Left cardiac atrium (tissue), 4 donors: ENCODE data around the gene SERTM1. TPM values are rescaled to one million over a fixed set of nuclear protein-coding genes. Genes with fewer than 3 reads are reported as not detected.
A peak's percentile ranks its signal among the peaks of the same experiment; 100 is the strongest.

Experiments
- ATAC-seq, 2 donors: fragments of 200-7000 bp; cut with Tn5 transposase; one replicate each; pipeline ENCODE4 v1.9.1; 2020; ENCODE audit warnings: mild to moderate bottlenecking in 2 of 2, moderate library complexity in 2 of 2
- DNase-seq: peaks from one replicate; pipeline ENCODE4 v3.0.0-alpha.2; 2020
- intact Hi-C, 2 donors: fragments of 100-400 bp; cut with DNase I; formaldehyde crosslinking; loops; one replicate each; pipeline versions ENCODE4 v1.14.1 to v1.15.1; 2022 to 2023
- long read RNA-seq: library from polyadenylated mRNA; unstranded; transcript quantifications from one replicate; pipeline ENCODE4 v2.0.0, GENCODE V29; 2021
- total RNA-seq, 2 donors: library from RNA; stranded (reverse); fragmentation: NEBNext Ultra II Directional; extraction: Animal tissue kit (Norgen Biotek cat#: 25700); gene quantifications; one replicate each; pipeline ENCODE4 v1.2.1, GENCODE V29; 2021
- donor health status: DM: no; HTN: yes; CAD: no.
- donor health status: DM: no; HTN: yes; CAD: no; lungs with severe emphysema.
- donor health status: DM: yes; HTN: yes; CAD: no.
- donor health status: Dilated cardiomyopathy.

SERTM1 gene
- total RNA-seq: under 1 TPM; 0.10 to 0.38 TPM
- long read RNA-seq: 0 reads

DNA sequence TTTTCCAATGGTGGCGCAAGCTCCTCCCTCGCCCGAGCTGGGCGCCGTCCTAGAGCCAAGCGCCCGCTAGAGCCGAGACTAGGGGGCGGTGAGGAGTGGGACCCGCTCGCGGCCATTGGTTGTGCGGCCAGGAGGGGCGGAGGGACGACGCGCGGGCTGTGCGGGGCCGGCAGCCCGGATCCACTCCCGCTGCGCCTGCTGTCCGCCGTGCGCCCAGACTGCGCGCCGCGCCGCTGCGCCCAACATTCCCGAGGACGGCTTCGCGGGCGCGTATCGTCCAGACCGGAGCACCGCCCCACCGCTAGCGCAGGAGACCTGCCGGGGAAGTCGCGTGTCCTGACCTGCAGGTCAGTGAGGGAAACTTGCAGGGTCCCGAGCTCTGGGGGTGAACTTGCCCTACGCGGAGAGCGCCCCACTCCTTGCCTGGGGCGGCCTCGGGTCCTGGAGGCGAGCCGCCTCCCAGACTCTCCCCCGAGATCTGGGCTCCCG is at the start of gene SERTM1:
Gene SERTM1, plus strand, starts transcription at position 183 of the 489 bp plus-strand sequence. CDS start 21,059 bp downstream, outside the sequence.
- intact Hi-C loops: no loop called here
- peak; percentile 25 for DNase-seq
- ATAC-seq: peak; percentile 88 to 98

DNA sequence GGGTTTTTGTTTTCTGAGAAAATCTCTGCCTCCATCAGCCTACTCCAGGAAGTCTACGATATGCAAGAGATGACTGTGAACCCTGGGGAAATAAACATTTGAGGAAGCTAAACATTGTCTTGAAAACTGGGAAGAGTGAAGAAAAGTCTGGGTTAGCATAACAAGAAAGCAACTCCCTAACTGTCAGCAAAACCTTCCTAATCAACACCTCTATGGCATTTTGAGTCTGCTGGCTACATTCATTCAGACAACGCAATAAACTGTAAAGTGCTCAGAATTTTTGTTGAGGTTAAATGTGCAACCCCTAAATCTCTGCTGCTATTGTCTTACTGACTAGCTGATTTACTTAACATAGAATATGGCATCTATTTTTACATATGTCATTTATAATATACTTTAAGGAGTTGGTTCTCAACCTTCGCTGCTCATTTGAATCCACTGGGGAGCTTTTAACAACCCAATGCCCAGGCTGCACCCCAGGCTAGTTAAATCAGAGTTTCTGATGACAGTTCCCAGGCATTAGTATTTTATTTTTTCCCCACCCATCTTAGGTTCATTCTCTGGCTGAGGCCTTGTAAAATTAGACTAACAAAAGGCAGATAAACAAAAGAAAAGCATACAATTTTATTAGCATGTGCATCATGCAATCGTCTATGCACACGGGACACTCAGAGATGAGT is 45.3 kb upstream of the SERTM1 start:
- ATAC-seq: no peak
- no peak for DNase-seq
- intact Hi-C loops: no loop called here

DNA sequence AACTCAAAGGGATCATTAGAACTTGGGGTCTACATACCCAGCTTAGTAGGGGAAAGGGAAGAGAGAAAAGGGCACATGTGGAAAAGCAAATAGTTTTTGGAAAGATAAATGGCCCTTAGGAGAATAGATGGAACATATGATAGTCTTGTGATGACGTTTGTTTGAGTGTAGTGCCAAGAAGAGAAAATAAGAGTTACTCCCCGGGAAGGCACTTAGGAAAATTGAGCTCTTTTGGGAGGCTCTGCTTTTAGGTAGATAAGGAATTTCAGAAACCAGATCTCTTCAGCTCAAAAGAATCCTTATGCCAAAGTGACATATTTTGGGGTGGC is 44.8 kb upstream of the SERTM1 start:
- DNase-seq: no peak
- no peak for ATAC-seq
- intact Hi-C loops: no loop called here

DNA sequence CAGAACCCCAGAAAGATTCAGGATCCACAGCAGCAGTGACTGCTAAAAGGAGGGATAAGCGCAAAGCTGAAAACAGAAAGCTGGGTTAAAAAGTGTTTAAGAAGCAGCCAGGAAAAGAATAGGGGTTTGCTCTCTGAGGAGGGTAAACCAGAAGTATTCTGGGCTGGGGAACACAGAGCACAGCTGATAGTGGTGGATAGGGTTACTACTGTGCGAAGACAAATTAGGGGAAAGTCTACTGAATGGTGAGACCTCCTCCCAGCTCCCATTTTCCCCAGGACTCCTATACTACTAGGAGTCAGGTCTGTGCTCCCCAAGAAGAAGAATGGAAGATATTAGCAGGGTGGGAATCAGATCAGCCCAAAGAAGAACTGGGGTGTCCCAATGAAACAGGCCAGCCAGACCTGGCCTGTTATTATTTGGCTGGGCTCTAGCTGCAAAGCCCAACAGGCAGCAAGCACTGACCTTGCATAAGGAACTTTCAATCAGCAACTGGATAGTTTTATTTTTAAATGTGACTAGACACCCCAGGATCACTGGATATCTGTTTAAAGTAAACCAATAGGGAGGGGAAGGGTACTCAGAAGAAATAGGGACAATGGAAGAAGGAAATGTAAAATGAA is 43.5 kb upstream of the SERTM1 start:
- ATAC-seq (peak; percentile 42 to 78), DNase-seq (no peak)
- intact Hi-C loops: no loop called here

DNA sequence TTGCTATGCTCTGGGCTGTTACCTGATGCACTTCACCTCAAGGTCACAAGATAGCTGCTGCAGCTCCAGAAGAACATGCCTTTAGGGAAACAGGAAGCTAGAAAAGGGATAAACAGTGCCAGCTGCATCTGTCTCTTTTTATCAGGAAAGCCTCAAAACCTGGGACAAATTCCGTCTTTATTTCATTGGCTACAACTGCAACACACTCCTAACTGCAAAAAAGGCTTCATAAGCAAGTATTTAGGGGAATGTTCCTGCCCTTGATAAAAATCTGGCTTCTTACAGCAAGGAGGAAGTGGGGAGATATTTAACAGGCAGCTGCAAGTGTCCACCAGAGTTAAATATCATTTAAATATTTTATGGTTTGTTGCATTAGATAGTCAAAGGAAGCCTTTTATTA is 34.2 kb upstream of the SERTM1 start:
- ATAC-seq: no peak
- intact Hi-C loops: no loop called here
- no peak for DNase-seq

DNA sequence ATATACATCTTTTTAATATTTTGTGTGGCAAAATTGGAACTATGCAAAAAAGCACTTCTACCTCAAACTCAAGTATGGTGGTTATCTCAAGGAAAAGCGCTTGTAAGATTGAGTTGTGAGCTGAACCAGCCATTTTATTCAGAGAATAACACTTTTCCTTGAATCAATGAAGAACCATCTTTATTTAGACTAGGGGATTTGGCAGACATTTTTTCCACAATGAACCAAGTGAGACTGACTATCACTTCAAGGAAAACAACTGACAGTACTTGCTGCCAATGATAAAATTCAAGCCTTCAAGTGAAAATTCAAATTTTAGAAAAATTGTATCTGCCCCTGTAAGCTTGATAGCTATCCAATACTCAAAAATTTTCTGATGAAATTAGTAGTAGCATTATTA is 23.2 kb upstream of the SERTM1 start:
- intact Hi-C loops: no loop called here
- DNase-seq: no peak
- ATAC-seq: no peak

DNA sequence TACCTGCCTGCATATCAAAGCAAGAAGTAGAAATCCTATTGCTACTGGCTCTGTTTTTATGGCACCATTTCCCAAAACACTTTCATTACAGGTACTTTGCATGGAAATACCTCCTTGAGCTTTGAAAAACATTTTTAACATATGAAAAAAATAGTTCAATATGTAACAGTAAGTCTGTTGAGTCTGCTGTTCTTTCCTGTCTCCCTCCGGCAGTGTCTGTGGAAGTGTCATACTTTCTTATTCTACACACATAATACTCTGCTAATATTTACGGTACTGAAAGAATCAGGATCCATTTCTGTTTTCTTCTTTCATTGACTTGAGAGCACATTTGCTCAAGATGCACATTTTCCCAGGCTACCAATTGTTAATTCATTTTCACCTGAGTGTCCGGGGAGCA is 8.2 kb upstream of the SERTM1 start:
- DNase-seq: no peak
- no peak for ATAC-seq
- intact Hi-C loops: no loop called here

DNA sequence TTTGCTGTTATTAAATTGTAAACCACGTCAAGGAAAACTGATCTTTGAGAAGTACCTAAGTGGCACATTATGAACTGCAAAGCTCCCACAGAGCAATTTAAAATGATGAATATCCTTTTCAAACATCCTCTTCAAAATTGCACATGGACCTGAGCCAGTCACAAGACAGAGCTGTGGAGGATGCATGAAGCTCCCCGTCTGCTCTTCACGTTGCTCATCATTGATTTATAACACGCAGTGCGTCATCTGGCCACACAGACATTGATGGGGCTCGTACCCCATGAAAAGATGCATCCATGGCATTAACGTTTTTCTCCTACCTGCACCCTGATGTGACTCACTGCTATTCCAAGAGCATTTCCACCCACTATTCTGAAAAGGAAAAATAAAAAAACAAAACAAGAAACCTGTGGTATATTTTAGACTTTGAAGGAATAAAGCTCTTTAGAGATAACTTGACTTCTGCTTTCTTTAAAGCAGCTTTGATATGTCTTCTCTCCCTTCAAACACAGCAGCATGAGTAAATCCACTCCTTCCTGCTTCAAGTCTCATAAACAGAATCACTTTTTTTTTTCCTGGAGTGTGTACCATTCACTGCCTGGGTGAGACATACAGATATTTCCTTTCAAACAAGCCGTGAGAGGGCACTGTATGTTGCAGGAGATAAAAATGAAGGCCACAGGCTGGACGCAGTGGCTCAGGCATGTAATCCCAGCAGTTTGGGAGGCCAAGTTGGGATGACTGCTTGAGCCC is 7.2 kb upstream of the SERTM1 start:
- intact Hi-C loops: no loop called here
- DNase-seq (no peak), ATAC-seq (no peak)

DNA sequence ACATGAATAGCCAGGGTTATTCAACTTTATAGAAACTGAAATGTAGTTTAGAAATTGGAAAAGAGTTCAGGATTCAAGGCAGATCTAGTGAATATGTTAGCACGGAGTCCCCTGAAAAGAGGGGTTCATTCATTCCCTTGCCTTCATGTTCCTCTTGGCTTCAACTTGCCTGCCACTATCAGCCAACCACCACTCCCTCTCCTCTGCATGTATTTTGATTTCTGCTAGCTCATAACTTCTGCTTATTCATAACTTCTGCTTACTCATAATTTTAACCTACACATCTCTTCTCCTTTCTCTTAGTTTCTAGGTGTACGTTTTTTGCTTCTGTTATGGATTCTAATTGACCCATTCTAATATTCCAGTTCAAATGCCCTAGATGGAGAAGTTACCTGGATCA is 5.5 kb upstream of the SERTM1 start:
- intact Hi-C loops: no loop called here
- no peak for DNase-seq
- ATAC-seq: no peak

DNA sequence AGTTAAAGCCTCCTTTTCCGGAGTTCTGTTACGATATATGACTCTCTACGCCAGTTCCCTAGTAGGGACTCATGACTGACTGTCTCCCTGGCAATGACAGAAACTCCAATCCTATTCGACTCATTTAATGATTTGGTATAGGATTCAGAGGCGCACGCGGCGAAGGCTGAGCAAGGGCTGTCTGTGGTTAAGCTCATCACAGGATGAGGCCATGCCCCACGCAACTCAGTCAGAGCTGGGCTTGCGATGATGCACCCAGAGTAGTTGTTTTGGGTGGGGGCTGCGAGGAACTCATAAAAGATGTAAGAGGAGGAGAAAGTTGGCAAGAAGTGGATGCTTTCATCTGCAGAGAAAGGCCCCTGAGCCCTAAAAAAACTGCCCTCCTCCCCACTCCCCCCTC is 468 bp upstream of the SERTM1 start:
- ATAC-seq: peak; percentile 6 to 14
- intact Hi-C loops: no loop called here
- no peak for DNase-seq

DNA sequence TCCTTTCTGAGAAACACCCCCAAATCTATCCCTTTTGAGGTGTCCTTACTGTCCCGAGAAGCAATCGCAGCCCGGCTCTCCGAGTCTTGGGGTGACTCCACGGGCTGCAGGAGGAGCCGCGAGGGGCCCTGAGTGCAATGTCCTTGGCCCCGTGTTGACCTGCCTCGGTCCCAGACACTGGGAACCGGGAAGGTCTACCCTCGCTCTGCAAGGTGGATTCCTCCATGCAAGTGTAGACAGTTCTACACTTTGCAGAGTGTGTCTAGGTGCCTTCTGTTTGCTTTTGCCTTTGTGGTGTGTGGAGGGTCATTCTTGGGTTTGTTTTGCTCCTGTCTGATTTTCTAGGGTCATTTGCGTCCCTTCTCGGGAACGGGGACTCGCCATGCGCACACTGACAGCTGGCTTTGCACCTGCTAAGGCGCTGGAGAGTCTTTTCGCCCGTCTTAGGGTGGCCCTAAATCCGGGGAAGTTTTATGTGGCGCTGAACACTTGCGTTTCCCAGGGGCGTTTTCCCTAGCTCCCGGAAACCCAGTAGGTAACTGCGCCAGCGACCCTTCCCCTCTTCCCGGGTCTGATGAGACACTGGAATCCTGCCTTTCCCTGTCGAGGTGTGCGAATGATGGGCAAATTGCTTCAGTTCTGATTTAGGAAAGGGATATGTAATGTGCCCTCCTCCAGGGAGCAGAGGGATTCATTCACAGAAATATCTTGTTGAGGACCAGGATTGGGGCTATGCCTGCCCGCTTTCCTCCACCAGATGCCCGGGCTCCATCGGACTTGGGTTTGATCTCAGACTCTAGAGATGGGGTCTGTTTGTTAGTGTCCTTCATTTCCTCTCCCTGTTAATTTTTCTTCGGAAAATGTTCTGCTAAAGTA is 755 bp downstream of the SERTM1 start:
- no peak for DNase-seq
- ATAC-seq: peak; percentile 12 to 40
- intact Hi-C loops: no loop called here

DNA sequence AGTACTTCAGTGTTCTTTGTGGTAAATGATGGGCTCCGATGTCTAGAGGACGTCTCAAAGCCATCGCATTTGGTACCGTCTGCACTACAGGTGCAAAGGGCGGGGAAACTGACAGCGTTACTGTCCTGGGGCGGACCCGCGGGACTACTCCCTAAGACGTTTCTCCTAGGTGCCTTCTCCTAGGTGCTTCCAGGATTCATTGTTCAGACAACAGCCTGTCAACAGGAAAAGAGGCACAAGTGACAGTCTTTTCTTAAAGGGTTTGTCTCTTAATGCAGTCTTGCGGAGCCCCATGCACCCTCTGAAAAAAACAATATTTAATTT is 1.4 kb downstream of the SERTM1 start:
- ATAC-seq: no peak
- intact Hi-C loops: no loop called here
- DNase-seq: no peak

DNA sequence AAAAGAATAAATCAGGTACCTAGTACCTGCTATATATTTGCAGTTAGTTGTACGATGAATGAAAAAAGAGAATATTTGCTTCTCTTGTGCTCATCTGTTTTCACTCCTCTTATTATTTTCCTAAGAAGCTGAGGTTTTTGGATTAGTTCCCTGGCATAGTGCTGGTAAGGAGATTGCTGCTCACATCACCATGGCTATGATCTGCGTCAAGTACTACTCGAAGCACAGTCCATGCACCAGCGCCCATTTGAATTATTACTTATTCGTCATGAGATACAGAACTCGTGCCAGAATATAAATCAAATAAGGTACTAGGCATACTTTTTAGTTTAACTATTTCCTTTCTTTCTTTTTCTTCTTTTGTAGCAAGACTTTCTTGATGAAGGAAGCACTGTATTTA is 7.1 kb downstream of the SERTM1 start:
- intact Hi-C loops: no loop called here
- no peak for DNase-seq
- ATAC-seq: peak in 1 of 2 donors; percentile 92

DNA sequence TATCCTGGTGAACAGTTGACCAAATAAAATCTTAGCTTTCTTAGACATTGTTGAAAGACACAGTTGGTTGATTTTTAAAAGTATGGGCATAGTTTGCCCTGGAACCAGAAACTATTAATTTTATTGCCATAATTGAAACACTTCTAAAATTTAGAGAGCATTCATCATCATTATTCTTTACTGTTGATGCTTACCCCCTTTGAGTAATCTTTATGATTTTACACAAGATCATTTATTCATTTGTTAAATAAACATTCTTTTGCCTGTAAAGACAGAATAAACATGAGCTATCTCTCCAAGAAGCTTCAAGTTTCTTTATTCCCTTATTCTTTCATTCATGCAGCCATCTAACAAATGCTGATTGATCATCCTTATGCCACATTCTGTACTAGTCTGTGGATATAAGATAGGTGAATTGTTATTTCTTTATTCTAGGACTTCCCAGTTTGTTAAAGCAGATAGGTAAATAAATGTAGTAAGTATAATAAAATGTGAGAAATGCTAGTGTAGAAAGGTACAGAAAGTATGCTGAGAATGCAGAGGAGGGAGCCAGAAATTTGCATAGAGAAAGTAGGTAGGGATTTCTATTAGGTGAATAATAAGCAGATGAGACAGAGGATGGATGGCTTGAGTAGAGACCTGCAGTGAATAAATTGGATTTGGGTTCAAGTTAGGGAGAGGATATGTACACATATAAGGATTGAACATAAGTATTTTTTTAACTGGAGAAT is 8.2 kb downstream of the SERTM1 start:
- ATAC-seq: peak in 1 of 2 donors; percentile 47
- DNase-seq: no peak
- intact Hi-C loops: no loop called here

DNA sequence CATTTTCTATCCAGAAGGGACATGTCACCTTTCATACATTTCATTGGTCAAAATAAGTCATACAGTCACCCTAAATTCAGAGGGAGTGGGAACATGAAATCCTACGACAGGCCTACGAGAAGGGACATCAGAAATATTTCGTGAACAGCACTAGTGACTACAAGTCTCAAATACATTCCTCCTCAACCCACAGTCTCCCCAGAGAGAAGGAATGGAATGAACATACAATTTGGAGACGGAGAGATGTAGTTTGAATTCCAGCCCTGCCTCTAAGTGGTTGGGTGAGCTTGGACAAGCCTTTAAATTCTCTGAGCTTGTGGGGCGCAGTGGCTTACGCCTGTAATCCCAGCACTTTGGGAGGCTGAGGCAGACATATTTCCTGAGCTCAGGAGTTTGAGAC is 9.9 kb downstream of the SERTM1 start:
- DNase-seq: no peak
- no peak for ATAC-seq
- intact Hi-C loops: no loop called here

DNA sequence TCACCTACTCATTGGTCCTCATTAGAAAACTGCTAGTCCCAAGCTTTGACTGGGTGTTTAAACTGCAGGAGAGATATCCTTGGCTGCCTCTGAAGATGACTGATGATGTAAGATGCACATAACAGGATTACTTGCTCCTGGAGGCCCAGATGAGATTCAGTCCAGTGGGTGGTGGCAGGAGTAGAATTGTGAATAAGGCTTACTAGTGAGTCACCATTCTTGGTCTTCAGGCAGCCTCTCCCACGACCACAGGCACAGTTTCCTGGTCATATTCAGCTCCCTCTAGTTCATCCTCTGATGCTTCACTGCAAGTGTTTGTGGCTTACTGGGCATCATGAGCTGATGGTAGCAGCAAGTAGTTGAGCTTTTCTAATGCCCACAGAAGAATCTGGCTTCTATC is 12.1 kb downstream of the SERTM1 start:
- intact Hi-C loops: no loop called here
- peak in 1 of 2 donors; percentile 70 for ATAC-seq
- no peak for DNase-seq

DNA sequence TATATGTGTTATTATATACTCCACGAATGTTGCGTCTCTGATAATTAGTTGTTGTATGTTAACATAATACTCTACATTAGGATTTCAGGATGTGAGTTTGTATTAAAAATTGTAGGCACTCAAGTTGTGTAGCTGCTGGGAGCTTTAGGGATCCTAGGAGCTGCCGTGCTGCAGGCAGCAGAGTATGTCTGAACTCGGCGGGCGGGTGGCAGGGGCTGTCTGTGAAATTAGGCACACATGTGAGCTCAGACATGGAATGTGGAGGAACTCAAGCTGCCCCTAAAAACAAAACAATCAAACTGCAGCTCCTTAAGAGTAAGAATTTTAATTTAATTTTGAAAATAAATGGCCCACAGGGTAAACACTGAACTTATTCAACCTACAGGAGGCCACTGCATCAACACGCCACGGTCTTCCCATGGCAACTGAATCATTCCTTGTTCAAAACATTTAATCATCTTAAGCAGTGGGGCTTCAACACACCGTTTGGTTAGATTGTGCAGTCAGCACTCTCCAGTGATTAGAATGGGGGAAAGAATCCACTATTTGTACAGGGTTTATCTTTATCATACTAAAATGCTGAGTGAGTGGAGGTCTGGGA is 22.7 kb downstream of the SERTM1 start:
- no peak for ATAC-seq
- intact Hi-C loops: no loop called here
- no peak for DNase-seq

DNA sequence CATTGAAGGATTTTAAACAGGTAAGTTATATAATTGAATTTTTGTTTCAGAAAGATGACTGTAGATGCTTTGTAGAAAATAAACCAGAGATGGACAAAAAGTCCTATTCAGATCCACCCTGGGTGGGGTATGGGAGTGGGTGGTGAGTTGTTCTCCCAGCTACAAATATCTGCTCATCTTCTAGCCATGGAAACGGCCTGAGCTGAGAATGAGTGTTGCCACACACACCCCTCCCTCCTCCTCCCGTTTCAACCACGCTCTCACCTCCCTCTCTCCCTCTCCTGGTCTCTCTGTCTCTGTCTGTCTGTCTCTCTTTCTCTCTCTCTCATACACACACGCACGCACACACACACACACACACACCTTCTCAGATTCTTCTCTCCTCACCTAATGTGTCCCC is 26.4 kb downstream of the SERTM1 start:
- ATAC-seq: peak in 1 of 2 donors; percentile 96
- no peak for DNase-seq
- intact Hi-C loops: no loop called here

DNA sequence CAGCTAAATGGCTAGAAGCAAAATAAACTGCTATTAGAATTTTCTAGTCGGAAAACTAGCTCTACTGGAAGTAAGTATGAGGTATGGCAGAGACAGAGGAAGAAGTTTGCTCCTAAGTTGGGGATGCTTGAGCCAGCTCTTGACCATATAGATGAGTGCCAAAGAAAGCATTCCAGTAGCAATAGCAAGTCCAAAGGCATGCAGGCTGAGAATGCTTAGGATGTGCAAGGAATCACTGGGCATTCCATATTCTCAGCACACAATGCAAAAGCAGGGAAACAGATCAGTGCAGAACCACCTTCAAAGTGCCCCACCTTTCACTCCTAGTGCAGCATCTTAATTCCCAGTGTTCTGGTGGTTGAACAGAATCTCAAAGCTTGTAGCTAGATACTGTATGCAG is 32.9 kb downstream of the SERTM1 start:
- DNase-seq (no peak), ATAC-seq (peak in 1 of 2 donors; percentile 62)
- intact Hi-C loops: no loop called here
